ENCODE data around the gene UBE3C. TPM values are rescaled to one million over a fixed set of nuclear protein-coding genes. Genes with fewer than 3 reads are reported as not detected.
A peak's percentile ranks its signal among the peaks of the same experiment; 100 is the strongest.

UBE3C gene
- total and polyA plus RNA-seq, 9 of the 15 experiments (the other 6 are each of a cell fraction or from before 2014, with no cell fraction given): 9.6 to 91.7 (median 75.4) TPM

- TF ChIP-seq E2F6 (IDR thresholded peaks at IDR 0.05; ENCODE audit: borderline replicate concordance in 1 of 2, extremely low read depth in 1 of 2, insufficient read depth in 1 of 2, insufficient read length in 1 of 2, low read depth in 1 of 2, low read length in 1 of 2, poor library complexity in 1 of 2, severe bottlenecking in 1 of 2) (peak in 1 of 2 experiments; percentile 79), ZBTB40 (IDR thresholded peaks at IDR 0.05) (peak; percentile 41; the same call in 1 of the 2 replicates), ZBTB40 (CRISPR knock-in tag; IDR thresholded peaks at IDR 0.05) (no peak), CCNT2 (IDR thresholded peaks at IDR 0.05; ENCODE audit: borderline replicate concordance, extremely low read depth, insufficient read length, low read depth, low read length) (peak; percentile 46), U2AF1 (optimal IDR thresholded peaks at IDR 0.05; ENCODE audit: low read depth, low read length) (peak; percentile 60), ZNF395 (CRISPR knock-in tag; IDR thresholded peaks at IDR 0.05) (no peak), TAL1 (IDR thresholded peaks at IDR 0.05) (no peak), CBX3 (IDR thresholded peaks at IDR 0.05; ENCODE audit: borderline replicate concordance in 1 of 2, low read length in 2 of 2) (peak in 1 of 2 experiments; percentile 27; a peak in 1 of 3 replicates), ZBTB17 (CRISPR knock-in tag; IDR thresholded peaks at IDR 0.05) (peak; percentile 65; the same call in 1 of the 2 replicates), SAP30 (IDR thresholded peaks at IDR 0.05; ENCODE audit: borderline replicate concordance, insufficient read depth, low read depth, low read length, poor library complexity, severe bottlenecking) (peak; percentile 75), PHF8 (IDR thresholded peaks at IDR 0.05; ENCODE audit: borderline replicate concordance, low read length) (peak; percentile 43; the same call in 1 of the 2 replicates), FOXA1 (IDR thresholded peaks at IDR 0.05; ENCODE audit: borderline replicate concordance) (no peak), CBX1 (IDR thresholded peaks at IDR 0.05; ENCODE audit: low read depth) (0 out of 2 replicates have a peak, but pooled peaks have one; percentile 0)
These were observed 534 bp downstream of the UBE3C start (continued) for GRCh38 chr7:157139111-157139809.

Measured in K562 (cell line).